ENCODE data around the gene TIE1.

DNA sequence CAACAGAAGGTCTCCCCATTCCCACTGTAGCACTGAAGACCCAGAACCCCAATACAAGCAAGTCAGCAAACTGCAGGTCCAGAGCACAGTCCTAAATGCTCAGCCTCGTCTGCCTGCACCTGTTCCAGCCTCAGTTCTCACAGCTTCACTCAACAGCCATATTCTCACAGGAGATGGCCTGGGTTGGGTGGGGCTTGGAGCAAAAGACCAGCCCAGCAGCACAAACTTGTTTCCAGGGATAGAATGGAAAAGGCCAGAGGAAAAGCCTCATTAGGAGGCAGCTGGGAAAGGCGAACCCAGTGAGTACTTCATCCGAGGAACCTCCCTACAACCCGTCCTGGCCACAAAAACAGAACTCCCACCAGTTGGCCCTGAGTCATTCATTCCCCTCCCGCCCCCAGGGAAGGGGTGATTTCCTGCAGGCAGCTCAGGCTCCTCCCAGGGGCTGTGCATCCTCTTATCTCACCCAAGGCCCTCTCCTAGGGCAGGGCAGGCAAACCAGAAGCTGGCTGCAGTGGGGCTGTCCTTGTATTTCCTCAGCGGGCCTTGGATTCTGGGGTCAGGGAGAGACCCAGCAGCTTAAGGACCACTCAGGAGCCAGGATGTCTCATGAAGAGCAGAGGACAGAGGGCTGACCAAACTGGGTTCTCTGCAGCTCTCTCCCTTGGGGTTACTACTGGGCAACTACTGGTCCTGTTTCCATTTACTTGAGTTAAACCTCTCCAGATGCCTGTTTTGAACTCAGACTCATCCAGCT, 29.4 kb downstream of the TIE1 start:
- TF ChIP-seq POLR2A (IDR thresholded peaks at IDR 0.05), result no peak
- TF ChIP-seq, protein P1, sequence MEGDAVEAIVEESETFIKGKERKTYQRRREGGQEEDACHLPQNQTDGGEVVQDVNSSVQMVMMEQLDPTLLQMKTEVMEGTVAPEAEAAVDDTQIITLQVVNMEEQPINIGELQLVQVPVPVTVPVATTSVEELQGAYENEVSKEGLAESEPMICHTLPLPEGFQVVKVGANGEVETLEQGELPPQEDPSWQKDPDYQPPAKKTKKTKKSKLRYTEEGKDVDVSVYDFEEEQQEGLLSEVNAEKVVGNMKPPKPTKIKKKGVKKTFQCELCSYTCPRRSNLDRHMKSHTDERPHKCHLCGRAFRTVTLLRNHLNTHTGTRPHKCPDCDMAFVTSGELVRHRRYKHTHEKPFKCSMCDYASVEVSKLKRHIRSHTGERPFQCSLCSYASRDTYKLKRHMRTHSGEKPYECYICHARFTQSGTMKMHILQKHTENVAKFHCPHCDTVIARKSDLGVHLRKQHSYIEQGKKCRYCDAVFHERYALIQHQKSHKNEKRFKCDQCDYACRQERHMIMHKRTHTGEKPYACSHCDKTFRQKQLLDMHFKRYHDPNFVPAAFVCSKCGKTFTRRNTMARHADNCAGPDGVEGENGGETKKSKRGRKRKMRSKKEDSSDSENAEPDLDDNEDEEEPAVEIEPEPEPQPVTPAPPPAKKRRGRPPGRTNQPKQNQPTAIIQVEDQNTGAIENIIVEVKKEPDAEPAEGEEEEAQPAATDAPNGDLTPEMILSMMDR (IDR thresholded peaks at IDR 0.05 in 4 of 5, conservative IDR thresholded peaks at IDR 0.05 in 1 of 5), result no peak
